HL-60 (cell line): ENCODE measurements around the gene CLSTN2.

Source experiments
- DNase-seq, 2 experiments: peaks; one replicate each; pipeline ENCODE4 v3.0.0-alpha.2; 2010 to 2020; ENCODE audit warnings: low read depth in 1 of 2, low spot score in 1 of 2
- H3K27ac ChIP-seq: fragments of 250-450 bp; sonication (Bioruptor Pico); replicated peaks from 2 replicates; pipeline ENCODE4 v1.5.1; 2020; ENCODE audit warnings: mild to moderate bottlenecking, moderate library complexity
- H3K27me3 ChIP-seq: fragments of 250-450 bp; sonication (Bioruptor Pico); 2 replicates; pipeline ENCODE4 v1.5.1; 2021; ENCODE audit warnings: mild to moderate bottlenecking, moderate library complexity; ENCODE audit not compliant: insufficient read depth, poor library complexity, severe bottlenecking
- H3K4me3 ChIP-seq: replicated peaks from 2 replicates; pipeline ENCODE4 v1.5.1; 2011; ENCODE audit warnings: mild to moderate bottlenecking, control low read depth, low read length; ENCODE audit not compliant: insufficient read depth
- CTCF ChIP-seq: IDR thresholded peaks from one replicate; pipeline ENCODE4 v1.5.1; 2011; ENCODE audit warnings: low read length, control low read depth, inconsistent platforms; ENCODE audit not compliant: insufficient read depth
- GABPA ChIP-seq: IDR thresholded peaks from 2 replicates; pipeline ENCODE4 v1.6.1; 2012; ENCODE audit warnings: low read depth
- POLR2AphosphoS5 ChIP-seq: IDR thresholded peaks from 2 replicates; pipeline ENCODE4 v1.6.1; 2012; ENCODE audit warnings: low read depth
- SPI1 ChIP-seq: IDR thresholded peaks from 2 replicates; pipeline ENCODE4 v1.6.1; 2012; ENCODE audit warnings: low read depth, mild to moderate bottlenecking, borderline replicate concordance
- TF ChIP-seq, protein P1 (sequence below): IDR thresholded peaks from 2 replicates; pipeline ENCODE4 v1.6.1; 2012; ENCODE audit warnings: low read depth; ENCODE audit not compliant: insufficient replicate concordance

The CLSTN2 gene

GRCh38 chr3:140446734-140447133, 511.7 kb downstream of the CLSTN2 start:
- TF ChIP-seq SPI1 (no peak), CTCF (no peak), GABPA (no peak), POLR2AphosphoS5 (no peak)
- TF ChIP-seq, protein P1, sequence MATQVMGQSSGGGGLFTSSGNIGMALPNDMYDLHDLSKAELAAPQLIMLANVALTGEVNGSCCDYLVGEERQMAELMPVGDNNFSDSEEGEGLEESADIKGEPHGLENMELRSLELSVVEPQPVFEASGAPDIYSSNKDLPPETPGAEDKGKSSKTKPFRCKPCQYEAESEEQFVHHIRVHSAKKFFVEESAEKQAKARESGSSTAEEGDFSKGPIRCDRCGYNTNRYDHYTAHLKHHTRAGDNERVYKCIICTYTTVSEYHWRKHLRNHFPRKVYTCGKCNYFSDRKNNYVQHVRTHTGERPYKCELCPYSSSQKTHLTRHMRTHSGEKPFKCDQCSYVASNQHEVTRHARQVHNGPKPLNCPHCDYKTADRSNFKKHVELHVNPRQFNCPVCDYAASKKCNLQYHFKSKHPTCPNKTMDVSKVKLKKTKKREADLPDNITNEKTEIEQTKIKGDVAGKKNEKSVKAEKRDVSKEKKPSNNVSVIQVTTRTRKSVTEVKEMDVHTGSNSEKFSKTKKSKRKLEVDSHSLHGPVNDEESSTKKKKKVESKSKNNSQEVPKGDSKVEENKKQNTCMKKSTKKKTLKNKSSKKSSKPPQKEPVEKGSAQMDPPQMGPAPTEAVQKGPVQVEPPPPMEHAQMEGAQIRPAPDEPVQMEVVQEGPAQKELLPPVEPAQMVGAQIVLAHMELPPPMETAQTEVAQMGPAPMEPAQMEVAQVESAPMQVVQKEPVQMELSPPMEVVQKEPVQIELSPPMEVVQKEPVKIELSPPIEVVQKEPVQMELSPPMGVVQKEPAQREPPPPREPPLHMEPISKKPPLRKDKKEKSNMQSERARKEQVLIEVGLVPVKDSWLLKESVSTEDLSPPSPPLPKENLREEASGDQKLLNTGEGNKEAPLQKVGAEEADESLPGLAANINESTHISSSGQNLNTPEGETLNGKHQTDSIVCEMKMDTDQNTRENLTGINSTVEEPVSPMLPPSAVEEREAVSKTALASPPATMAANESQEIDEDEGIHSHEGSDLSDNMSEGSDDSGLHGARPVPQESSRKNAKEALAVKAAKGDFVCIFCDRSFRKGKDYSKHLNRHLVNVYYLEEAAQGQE = no peak
- Histone ChIP-seq H3K4me3 (no peak overlapping the region), H3K27me3 (no peaks in the 10 kb centered on the region), H3K27ac (no peak overlapping the region)
- no peak for DNase-seq

DNA sequence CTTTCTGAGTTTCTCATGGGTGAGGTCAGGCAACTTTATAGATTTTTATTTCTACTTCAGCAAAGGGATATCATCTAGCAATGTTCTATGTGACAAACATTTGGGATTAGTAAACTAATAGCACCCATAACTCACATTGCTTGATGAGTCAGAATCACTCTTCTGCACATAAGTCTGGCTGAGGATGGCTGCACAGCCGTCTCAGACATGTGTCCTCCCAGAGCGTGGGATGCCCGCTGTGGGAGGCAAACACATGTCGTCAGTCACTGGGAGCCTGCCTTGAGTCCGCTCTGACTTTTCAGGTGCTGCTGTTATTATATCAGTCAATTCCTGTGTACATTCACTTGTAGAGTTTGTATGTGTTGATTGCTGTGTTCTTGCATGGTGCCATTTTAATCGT, 512.2 kb downstream of the CLSTN2 start:
- H3K27ac ChIP-seq = no peak overlapping the region
- no peak overlapping the region for H3K4me3 ChIP-seq
- TF ChIP-seq POLR2AphosphoS5 = no peak
- no peak for TF ChIP-seq GABPA
- no peak for TF ChIP-seq SPI1
- TF ChIP-seq, protein P1 = no peak
- TF ChIP-seq CTCF = no peak
- DNase-seq = no peak
- no peaks in the 10 kb centered on the region for H3K27me3 ChIP-seq

DNA sequence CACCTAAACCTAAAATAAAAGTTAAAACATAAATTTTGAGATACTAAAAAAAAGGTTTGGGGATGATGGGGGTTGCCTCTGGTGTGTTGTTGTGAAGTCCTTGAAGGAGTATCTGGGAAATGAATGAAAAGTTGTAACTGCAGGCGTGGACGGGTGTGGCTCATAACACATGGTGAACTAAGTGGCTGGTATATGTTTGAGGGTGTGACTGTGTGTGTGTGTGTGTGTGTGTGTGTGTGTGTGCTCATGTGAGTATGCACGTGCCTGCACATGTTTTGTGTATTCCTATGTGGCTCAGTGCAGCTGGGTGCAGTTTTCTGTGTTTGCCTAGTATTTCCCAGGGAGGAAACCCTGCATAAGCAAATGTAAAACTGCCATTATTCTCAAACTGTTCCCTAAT, 513.0 kb downstream of the CLSTN2 start:
- Histone ChIP-seq H3K27me3 (no peaks in the 10 kb centered on the region), H3K4me3 (no peak overlapping the region), H3K27ac (no peak overlapping the region)
- no peak for DNase-seq
- TF ChIP-seq POLR2AphosphoS5 (no peak), GABPA (no peak), CTCF (no peak), SPI1 (no peak)
- TF ChIP-seq, protein P1 = no peak
